Astrocyte (in vitro differentiated cells and primary cell): ENCODE measurements around the gene TBCEL.

ENCODE experiments used
- EZH2 ChIP-seq: IDR thresholded peaks from 2 replicates; pipeline ENCODE4 v1.6.1; 2012; ENCODE audit warnings: mild to moderate bottlenecking, low read length, inconsistent platforms; ENCODE audit not compliant: insufficient read depth
- TF ChIP-seq, protein P1 (sequence below): IDR thresholded peaks from 2 replicates; pipeline ENCODE4 v1.5.1; 2011; ENCODE audit warnings: low read depth, mild to moderate bottlenecking, inconsistent platforms, low read length, moderate library complexity; ENCODE audit not compliant: insufficient read depth

GRCh38 chr11:121040614-121041002, 16.7 kb downstream of the TBCEL start:
- TF ChIP-seq, protein P1, sequence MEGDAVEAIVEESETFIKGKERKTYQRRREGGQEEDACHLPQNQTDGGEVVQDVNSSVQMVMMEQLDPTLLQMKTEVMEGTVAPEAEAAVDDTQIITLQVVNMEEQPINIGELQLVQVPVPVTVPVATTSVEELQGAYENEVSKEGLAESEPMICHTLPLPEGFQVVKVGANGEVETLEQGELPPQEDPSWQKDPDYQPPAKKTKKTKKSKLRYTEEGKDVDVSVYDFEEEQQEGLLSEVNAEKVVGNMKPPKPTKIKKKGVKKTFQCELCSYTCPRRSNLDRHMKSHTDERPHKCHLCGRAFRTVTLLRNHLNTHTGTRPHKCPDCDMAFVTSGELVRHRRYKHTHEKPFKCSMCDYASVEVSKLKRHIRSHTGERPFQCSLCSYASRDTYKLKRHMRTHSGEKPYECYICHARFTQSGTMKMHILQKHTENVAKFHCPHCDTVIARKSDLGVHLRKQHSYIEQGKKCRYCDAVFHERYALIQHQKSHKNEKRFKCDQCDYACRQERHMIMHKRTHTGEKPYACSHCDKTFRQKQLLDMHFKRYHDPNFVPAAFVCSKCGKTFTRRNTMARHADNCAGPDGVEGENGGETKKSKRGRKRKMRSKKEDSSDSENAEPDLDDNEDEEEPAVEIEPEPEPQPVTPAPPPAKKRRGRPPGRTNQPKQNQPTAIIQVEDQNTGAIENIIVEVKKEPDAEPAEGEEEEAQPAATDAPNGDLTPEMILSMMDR, result no peak
- no peak for TF ChIP-seq EZH2
